Fibroblast of the aortic adventitia (primary cell): ENCODE data around the gene AP2M1. TPM values are rescaled to one million over a fixed set of nuclear protein-coding genes. Genes with fewer than 3 reads are reported as not detected.

ENCODE experiments used
- DNase-seq: peaks from one replicate; pipeline ENCODE4 v3.0.0-alpha.2; 2010; ENCODE audit warnings: low read depth
- H3K4me3 ChIP-seq: 2 replicates; pipeline ENCODE4 v1.5.1; 2011; ENCODE audit warnings: low read depth, mild to moderate bottlenecking, control low read depth, low read length, moderate library complexity
- CTCF ChIP-seq: IDR thresholded peaks from 2 replicates; pipeline ENCODE4 v1.5.1; 2011; ENCODE audit warnings: mild to moderate bottlenecking, low read length, control low read depth, inconsistent platforms; ENCODE audit not compliant: insufficient read depth
- total RNA-seq: library from RNA; depleted of rRNA; stranded (reverse); fragments of >200 nt; gene quantifications from 2 replicates; pipeline ENCODE4 v1.2.3, GENCODE V29; 2012; ENCODE audit warnings: low replicate concordance

The AP2M1 gene
- total RNA-seq, 1 donor: 380 TPM

- DNase-seq: peak; percentile 93
- peak; percentile 42 for TF ChIP-seq CTCF
- peak within 1 kb of the TSS; percentile 97 for H3K4me3 ChIP-seq
These were observed 39.3 kb upstream of the AP2M1 start, which contains the start of gene EIF2B5 for GRCh38 chr3:184135149-184135910. TSS of gene EIF2B5 (plus strand) at chr3:184135358. CDS start at chr3:184135386, 28 bp downstream.

GRCh38 chr3:184135911-184136260 lies 38.8 kb upstream of the AP2M1 start:
- TF ChIP-seq CTCF: no peak
- DNase-seq: no peak
- H3K4me3 ChIP-seq: peak overlapping the region; percentile 97

GRCh38 chr3:184140436-184140835 lies 34.2 kb upstream of the AP2M1 start:
- no peak for TF ChIP-seq CTCF
- H3K4me3 ChIP-seq: no peak overlapping the region
- no peak for DNase-seq

DNA sequence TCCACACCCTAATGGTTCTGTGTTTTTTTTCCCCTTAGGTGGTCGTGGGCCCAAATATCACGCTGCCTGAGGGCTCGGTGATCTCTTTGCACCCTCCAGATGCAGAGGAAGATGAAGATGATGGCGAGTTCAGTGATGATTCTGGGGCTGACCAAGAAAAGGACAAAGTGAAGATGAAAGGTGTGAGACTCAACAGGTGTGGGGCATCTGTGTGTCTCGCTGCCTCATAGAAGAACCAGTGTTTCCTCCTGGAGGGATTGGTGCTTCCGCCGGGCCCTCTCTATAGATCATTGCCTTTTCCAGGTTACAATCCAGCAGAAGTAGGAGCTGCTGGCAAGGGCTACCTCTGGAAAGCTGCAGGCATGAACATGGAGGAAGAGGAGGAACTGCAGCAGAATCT lies 32.5 kb upstream of the AP2M1 start:
- no peak for TF ChIP-seq CTCF
- H3K4me3 ChIP-seq: no peak overlapping the region
- no peak for DNase-seq

- TF ChIP-seq CTCF: no peak
- no peak overlapping the region for H3K4me3 ChIP-seq
- no peak for DNase-seq
These were observed 31.3 kb upstream of the AP2M1 start for GRCh38 chr3:184143327-184143726.

GRCh38 chr3:184144505-184144904 lies 30.1 kb upstream of the AP2M1 start:
- TF ChIP-seq CTCF: no peak
- no peak overlapping the region for H3K4me3 ChIP-seq
- DNase-seq: no peak

GRCh38 chr3:184145111-184145524 lies 29.5 kb upstream of the AP2M1 start:
- peak; percentile 76 for DNase-seq
- peak; percentile 55 for TF ChIP-seq CTCF
- no peak overlapping the region for H3K4me3 ChIP-seq
